ENCODE data around the gene ZDHHC14.

ZDHHC14 gene

DNA sequence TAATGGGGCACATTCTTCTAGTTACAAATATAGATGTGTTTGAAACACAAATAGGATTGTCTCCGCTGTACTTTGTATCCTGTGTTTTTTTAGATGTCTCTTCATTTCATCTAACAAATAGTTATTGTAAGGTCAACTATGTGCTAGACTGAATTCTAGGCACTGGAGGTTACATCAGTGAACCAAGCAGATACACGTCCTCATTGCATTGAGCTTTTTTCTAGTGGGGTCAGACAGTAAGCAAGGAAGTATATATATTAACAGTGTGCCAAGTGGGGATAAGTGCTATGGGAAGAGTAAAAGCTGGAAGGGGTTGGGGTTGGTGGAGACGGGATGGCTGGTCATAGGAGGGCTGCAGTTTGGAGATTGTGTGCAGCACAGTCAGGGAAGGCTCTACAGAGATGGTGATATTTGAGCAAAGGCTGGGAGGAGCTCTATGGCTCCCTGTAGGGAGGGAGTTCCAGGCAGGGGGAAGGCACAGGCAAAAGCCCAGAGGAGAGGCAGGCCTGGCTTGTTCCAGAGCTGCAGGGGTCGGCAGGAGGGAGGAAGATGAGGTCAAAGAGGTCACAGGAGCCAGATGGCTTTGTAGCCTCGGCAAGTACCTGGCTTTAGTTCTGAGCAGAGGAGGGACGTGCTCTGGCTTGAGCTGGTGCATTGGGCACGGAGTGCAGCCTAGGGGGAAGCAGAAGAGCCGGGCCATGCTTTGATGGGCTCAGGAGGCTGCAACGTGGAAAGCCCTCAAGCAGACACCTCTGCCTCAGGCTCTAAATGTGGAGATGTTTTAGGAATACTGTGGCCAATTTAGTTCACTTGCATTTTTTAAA, 152.3 kb downstream of the ZDHHC14 start:
- Histone ChIP-seq H3K9me3 (ENCODE audit: insufficient read depth, low read length) (no peaks in the 10 kb centered on the region), H3K9ac (ENCODE audit: insufficient read length, low read depth) (no peak overlapping the region), H3K4me1 (ENCODE audit: insufficient read depth, insufficient read length) (peaks cover 16% of the 10 kb centered on the region), H3K36me3 (ENCODE audit: insufficient read depth, insufficient read length, low read length) (no peaks in the 10 kb centered on the region), H3K27me3 (ENCODE audit: insufficient read depth, insufficient read length) (no peaks in the 10 kb centered on the region), H3K4me3 (ENCODE audit: insufficient read length, low read depth) (no peak overlapping the region)
- no peak for DNase-seq (ENCODE audit: low read depth, low spot score)
- TF ChIP-seq SUZ12 (IDR thresholded peaks at IDR 0.05; ENCODE audit: extremely low read depth, insufficient read depth, insufficient read length): no peak

GRCh38 chr6:157534134-157534871, 153.3 kb downstream of the ZDHHC14 start:
- TF ChIP-seq ZNF274 (IDR thresholded peaks at IDR 0.05; ENCODE audit: low read depth, low read length) (no peak), SUZ12 (IDR thresholded peaks at IDR 0.05; ENCODE audit: extremely low read depth, insufficient read depth, insufficient read length) (no peak), YY1 (IDR thresholded peaks at IDR 0.05; ENCODE audit: insufficient read depth, insufficient read length) (no peak)

DNA sequence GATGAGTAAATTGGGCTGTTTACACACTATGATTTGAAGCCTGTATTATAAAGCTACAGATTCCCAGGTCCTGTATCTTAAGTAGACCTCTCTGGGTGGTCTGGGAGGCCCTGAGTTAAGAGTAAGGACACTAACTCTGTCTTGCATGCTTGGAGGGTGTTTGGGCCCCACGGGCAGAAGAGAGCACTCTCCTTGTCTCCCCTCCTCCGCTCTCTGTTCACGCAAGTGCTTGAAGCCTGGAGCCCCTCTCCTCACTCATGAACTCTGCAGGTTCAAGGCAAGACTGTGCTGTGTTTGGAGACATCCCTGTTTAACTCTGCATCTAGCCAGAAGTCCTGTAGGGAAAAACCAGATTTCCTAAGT, 154.0 kb downstream of the ZDHHC14 start:
- H3K4me1 ChIP-seq (ENCODE audit: insufficient read depth, insufficient read length): peaks cover 16% of the 10 kb centered on the region
- TF ChIP-seq ZNF274 (IDR thresholded peaks at IDR 0.05; ENCODE audit: low read depth, low read length): no peak
- TF ChIP-seq YY1 (IDR thresholded peaks at IDR 0.05; ENCODE audit: insufficient read depth, insufficient read length): no peak
- no peak for TF ChIP-seq SUZ12 (IDR thresholded peaks at IDR 0.05; ENCODE audit: extremely low read depth, insufficient read depth, insufficient read length)
- DNase-seq (ENCODE audit: low read depth, low spot score): no peak
- no peaks in the 10 kb centered on the region for H3K36me3 ChIP-seq (ENCODE audit: insufficient read depth, insufficient read length, low read length)
- no peaks in the 10 kb centered on the region for H3K27me3 ChIP-seq (ENCODE audit: insufficient read depth, insufficient read length)
- no peaks in the 10 kb centered on the region for H3K9me3 ChIP-seq (ENCODE audit: insufficient read depth, low read length)
- H3K9ac ChIP-seq (ENCODE audit: insufficient read length, low read depth): no peak overlapping the region
- no peak overlapping the region for H3K4me3 ChIP-seq (ENCODE audit: insufficient read length, low read depth)

More at GRCh38 chr6:157534134-157534871, 153.3 kb downstream of the ZDHHC14 start:
- Histone ChIP-seq H3K4me1 (ENCODE audit: insufficient read depth, insufficient read length) (peaks cover 16% of the 10 kb centered on the region), H3K4me3 (ENCODE audit: insufficient read length, low read depth) (no peak overlapping the region), H3K36me3 (ENCODE audit: insufficient read depth, insufficient read length, low read length) (no peaks in the 10 kb centered on the region), H3K9ac (ENCODE audit: insufficient read length, low read depth) (no peak overlapping the region), H3K9me3 (ENCODE audit: insufficient read depth, low read length) (no peaks in the 10 kb centered on the region), H3K27me3 (ENCODE audit: insufficient read depth, insufficient read length) (no peaks in the 10 kb centered on the region)
- no peak for DNase-seq (ENCODE audit: low read depth, low spot score)

DNA sequence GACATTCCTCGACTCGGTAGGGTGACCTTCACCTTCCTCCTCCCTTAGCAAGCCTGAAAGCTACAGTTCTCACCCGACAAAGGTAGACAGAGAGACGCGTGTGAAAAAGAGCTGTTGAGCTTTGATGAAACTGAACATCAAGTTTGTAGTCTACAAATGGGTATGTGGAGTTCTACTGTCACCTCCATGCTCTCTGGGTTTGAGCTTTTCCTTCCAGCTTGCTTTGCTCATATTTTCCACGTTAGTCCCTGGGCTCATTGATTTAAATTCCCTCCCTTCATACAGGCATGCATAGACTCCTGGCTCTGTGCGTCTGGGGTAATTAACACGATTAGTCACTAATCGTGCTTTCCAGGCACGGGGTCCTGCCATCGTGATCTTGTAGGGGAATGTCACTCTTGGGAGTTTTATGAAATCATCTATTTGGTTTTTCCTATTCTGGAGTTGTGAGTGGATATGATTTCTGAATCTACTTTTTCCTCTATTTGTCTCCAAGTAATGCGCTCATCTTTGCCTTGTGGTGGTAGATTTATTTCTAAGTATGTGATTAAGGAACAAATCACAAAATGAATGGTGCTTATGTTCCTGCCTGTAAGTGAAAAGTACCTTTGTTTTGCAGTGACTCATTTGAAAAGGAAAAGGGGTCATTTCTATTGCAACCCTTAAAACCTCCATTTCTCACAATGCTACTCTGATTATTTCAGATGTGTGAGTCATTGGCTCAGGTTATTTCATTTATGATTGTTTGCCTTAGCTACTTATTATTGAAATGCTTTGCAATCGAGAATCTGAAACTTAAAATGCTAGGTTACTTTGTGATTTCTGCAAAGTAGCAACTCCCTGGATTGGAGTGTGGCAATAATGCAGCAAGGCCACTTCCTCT, 154.6 kb downstream of the ZDHHC14 start:
- Histone ChIP-seq H3K9ac (ENCODE audit: insufficient read length, low read depth) (no peak overlapping the region), H3K4me3 (ENCODE audit: insufficient read length, low read depth) (no peak overlapping the region), H3K36me3 (ENCODE audit: insufficient read depth, insufficient read length, low read length) (no peaks in the 10 kb centered on the region), H3K9me3 (ENCODE audit: insufficient read depth, low read length) (no peaks in the 10 kb centered on the region), H3K4me1 (ENCODE audit: insufficient read depth, insufficient read length) (peaks cover 16% of the 10 kb centered on the region), H3K27me3 (ENCODE audit: insufficient read depth, insufficient read length) (no peaks in the 10 kb centered on the region)
- no peak for DNase-seq (ENCODE audit: low read depth, low spot score)
- TF ChIP-seq SUZ12 (IDR thresholded peaks at IDR 0.05; ENCODE audit: extremely low read depth, insufficient read depth, insufficient read length): no peak
- no peak for TF ChIP-seq ZNF274 (IDR thresholded peaks at IDR 0.05; ENCODE audit: low read depth, low read length)
- no peak for TF ChIP-seq YY1 (IDR thresholded peaks at IDR 0.05; ENCODE audit: insufficient read depth, insufficient read length)

GRCh38 chr6:157536223-157536545, 155.2 kb downstream of the ZDHHC14 start:
- TF ChIP-seq ZNF274 (IDR thresholded peaks at IDR 0.05; ENCODE audit: low read depth, low read length): no peak
- TF ChIP-seq YY1 (IDR thresholded peaks at IDR 0.05; ENCODE audit: insufficient read depth, insufficient read length): no peak
- no peak for TF ChIP-seq SUZ12 (IDR thresholded peaks at IDR 0.05; ENCODE audit: extremely low read depth, insufficient read depth, insufficient read length)
- no peak overlapping the region for H3K9ac ChIP-seq (ENCODE audit: insufficient read length, low read depth)
- no peaks in the 10 kb centered on the region for H3K9me3 ChIP-seq (ENCODE audit: insufficient read depth, low read length)
- DNase-seq (ENCODE audit: low read depth, low spot score): no peak
- no peaks in the 10 kb centered on the region for H3K36me3 ChIP-seq (ENCODE audit: insufficient read depth, insufficient read length, low read length)
- no peak overlapping the region for H3K4me3 ChIP-seq (ENCODE audit: insufficient read length, low read depth)
- H3K4me1 ChIP-seq (ENCODE audit: insufficient read depth, insufficient read length): peaks cover 16% of the 10 kb centered on the region
- H3K27me3 ChIP-seq (ENCODE audit: insufficient read depth, insufficient read length): no peaks in the 10 kb centered on the region

- no peak overlapping the region for H3K9ac ChIP-seq (ENCODE audit: insufficient read length, low read depth)
- no peaks in the 10 kb centered on the region for H3K9me3 ChIP-seq (ENCODE audit: insufficient read depth, low read length)
- no peaks in the 10 kb centered on the region for H3K27me3 ChIP-seq (ENCODE audit: insufficient read depth, insufficient read length)
- DNase-seq (ENCODE audit: low read depth, low spot score): no peak
- peaks cover 8% of the 10 kb centered on the region for H3K4me1 ChIP-seq (ENCODE audit: insufficient read depth, insufficient read length)
- no peak for TF ChIP-seq YY1 (IDR thresholded peaks at IDR 0.05; ENCODE audit: insufficient read depth, insufficient read length)
- no peak for TF ChIP-seq ZNF274 (IDR thresholded peaks at IDR 0.05; ENCODE audit: low read depth, low read length)
- no peak for TF ChIP-seq SUZ12 (IDR thresholded peaks at IDR 0.05; ENCODE audit: extremely low read depth, insufficient read depth, insufficient read length)
- H3K36me3 ChIP-seq (ENCODE audit: insufficient read depth, insufficient read length, low read length): no peaks in the 10 kb centered on the region
- H3K4me3 ChIP-seq (ENCODE audit: insufficient read length, low read depth): no peak overlapping the region
These were observed 156.6 kb downstream of the ZDHHC14 start for GRCh38 chr6:157537556-157537955.

DNA sequence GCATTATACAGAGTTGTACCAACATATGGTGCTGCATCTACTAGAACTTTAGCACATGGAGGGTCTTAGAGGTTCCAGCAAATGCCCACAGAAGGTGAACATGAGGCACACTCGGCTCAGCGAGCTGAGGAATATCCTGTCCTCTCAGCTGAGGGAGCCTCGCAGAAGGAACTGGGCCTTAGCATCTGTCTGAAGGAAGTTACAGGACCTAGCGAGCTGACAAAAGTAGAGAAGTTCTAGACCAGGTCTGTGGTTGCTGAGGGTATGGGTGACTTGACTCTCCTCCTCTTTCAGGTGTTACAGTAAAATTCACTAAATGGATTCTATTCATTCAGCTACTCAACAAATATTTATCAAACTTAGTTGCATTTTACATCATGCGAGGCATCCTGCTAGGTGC, 157.2 kb downstream of the ZDHHC14 start:
- H3K9ac ChIP-seq (ENCODE audit: insufficient read length, low read depth): no peak overlapping the region
- H3K4me1 ChIP-seq (ENCODE audit: insufficient read depth, insufficient read length): peaks cover 8% of the 10 kb centered on the region
- no peaks in the 10 kb centered on the region for H3K27me3 ChIP-seq (ENCODE audit: insufficient read depth, insufficient read length)
- no peaks in the 10 kb centered on the region for H3K36me3 ChIP-seq (ENCODE audit: insufficient read depth, insufficient read length, low read length)
- no peak overlapping the region for H3K4me3 ChIP-seq (ENCODE audit: insufficient read length, low read depth)
- TF ChIP-seq SUZ12 (IDR thresholded peaks at IDR 0.05; ENCODE audit: extremely low read depth, insufficient read depth, insufficient read length): no peak
- TF ChIP-seq YY1 (IDR thresholded peaks at IDR 0.05; ENCODE audit: insufficient read depth, insufficient read length): no peak
- TF ChIP-seq ZNF274 (IDR thresholded peaks at IDR 0.05; ENCODE audit: low read depth, low read length): no peak
- H3K9me3 ChIP-seq (ENCODE audit: insufficient read depth, low read length): no peaks in the 10 kb centered on the region
- DNase-seq (ENCODE audit: low read depth, low spot score): no peak
